Right forelimb (tissue), 1 donor: ENCODE results near the gene FBXL17.

Experiments used
- DNase-seq: peaks from one replicate; pipeline ENCODE4 v3.0.0-alpha.2; 2018

The FBXL17 gene

DNA sequence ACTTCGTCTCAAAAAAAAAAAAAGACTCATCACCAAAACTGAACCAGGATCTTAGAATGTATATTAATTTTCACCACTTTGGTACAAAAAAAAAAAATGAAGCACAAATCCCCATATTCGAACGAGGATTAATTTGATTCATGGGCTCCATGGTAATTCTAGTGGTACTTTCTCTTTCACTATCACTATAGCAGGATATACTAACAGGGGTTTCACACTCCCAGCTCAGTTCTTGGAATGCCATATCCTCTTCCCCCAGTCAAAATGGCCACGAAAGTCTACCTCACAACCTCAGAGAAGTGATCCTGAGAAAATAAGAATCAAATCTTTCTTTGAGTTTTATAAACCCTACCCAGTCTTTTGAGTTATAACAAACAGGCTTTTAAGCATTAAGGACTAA, 235.7 kb downstream of the FBXL17 start:
- DNase-seq: no peak

- no peak for DNase-seq
Measured at GRCh38 chr5:108145351-108145750, 236.5 kb downstream of the FBXL17 start.

DNA sequence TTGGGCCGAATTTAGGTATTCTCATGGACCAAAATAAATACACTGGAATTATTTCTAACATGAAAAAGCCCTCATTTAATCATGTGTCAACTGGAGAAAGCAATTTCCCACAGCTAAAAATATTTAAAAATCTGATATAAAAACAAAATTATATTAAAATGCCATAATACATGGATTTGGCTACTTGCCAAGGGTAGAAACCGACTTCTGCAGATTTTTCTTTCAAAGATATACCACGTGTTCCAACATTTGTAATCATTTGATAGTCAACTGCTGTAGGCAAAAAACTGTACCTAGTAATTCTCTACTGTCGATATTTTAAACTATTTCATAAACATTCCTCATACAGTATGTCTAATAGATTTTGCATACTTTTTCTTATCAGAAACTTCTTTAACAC, 237.6 kb downstream of the FBXL17 start:
- no peak for DNase-seq

DNA sequence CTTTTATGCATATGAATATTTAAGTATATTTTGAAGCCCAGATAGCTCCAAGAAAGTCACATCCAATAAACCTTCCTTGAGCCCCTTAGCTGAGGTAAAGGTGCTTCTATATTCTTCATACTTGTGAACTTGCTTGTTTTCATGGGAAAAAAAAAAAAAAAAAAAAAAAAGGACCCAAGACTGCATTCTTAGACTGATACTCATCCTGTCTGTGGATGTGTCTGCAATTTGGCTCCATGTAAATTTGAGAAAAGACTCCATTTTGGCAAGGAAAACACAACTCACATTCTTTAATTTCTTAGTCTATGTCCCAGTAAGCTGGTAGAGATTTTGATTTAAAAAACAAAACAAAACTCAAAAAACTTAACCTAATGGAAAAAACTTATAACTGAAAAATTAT, 238.3 kb downstream of the FBXL17 start:
- DNase-seq: no peak

- no peak for DNase-seq
Measured at GRCh38 chr5:108141676-108142075, 240.2 kb downstream of the FBXL17 start.

DNA sequence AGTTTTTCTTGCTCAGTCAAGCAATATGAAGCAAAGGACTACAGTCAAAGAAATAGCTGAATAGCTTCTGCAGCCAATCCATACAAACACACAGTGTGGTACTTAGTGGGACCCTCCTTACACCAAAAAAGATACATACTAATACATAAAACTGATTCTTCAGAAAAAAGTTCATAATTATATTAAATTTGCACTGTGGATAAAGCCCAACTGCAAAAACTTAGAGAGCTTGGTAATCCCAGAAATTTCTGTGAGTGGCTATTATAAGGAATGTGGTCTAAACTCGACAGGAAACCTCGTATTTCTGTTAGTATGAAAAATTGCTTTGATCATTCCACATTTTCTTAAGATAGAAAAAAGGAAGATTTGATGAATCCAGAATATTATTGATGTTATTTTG, 245.4 kb downstream of the FBXL17 start:
- no peak for DNase-seq

DNA sequence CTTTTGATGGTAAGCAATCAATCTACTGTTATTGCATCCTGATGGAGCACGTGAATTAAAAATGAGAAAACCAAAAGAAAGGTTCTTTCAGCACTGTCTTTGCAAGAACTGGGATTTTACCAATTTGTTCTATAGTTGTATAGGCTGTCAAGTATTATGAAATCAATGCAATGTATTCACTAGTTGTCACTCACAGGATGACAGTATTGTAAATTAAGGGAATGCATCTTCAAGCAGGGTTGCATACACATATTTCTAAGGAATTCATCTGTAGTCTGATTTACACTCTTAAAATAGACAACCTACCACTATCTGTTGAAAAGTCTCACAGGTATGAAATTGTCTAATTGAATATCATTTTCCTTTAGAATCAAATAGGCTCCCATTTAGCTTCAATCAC, 252.8 kb downstream of the FBXL17 start:
- DNase-seq: no peak

DNA sequence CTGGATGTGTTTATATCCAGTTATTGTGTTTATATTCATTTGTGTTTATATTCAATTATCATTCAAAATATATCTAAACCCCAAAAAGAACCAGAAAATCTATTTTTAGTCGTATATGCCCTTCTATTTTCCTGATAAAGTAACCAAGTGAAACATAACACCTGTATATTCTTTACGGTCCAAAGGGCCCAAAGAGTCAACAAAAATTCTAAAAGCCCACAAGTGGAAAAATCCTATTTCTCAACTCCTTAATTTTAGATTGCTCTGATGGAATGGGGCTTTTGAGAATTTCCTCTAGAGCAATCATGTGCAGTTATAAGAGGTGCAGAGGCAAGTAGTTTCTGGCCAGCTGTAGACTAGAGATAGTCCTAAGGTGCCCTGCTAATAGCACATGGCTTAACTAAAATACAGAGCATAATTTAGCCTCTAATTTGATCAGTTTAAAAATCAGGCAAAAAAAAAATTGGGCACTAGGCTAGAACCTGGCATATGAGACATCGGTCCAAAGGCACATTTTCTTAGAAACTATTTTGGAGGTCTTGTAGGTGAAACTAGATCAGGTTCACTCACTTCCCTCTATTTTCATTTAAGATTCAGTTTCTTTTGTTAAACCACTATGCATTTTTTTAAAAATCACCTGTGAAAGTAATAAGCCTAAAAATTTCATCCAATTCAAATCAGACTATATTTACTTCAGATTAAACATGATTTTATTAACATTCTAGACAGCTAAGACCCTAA, 256.0 kb downstream of the FBXL17 start:
- no peak for DNase-seq

- no peak for DNase-seq
Measured at GRCh38 chr5:108124596-108124995, 257.3 kb downstream of the FBXL17 start.

GRCh38 chr5:108122702-108123101, 259.2 kb downstream of the FBXL17 start:
- no peak for DNase-seq

- no peak for DNase-seq
Measured at GRCh38 chr5:108118813-108119514, 262.9 kb downstream of the FBXL17 start.

DNA sequence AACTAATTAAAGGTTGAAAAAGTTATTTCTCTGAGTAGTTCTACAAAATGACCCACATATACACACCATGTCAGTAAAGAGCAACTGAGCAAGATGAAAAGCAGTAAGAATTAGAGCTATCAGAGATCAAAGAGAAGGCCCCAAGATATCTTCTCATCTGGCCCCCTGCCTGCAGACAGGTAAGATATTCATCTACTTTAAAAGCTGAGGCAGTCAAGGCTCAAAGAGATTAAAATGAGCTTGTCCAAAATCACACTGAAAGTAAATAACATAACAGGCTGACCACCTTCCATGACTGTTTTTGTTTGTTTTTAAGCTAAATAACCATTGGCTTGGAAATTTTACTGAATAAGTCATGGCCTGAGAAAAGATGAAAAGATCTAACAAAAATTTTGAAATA, 266.2 kb downstream of the FBXL17 start:
- DNase-seq: no peak

DNA sequence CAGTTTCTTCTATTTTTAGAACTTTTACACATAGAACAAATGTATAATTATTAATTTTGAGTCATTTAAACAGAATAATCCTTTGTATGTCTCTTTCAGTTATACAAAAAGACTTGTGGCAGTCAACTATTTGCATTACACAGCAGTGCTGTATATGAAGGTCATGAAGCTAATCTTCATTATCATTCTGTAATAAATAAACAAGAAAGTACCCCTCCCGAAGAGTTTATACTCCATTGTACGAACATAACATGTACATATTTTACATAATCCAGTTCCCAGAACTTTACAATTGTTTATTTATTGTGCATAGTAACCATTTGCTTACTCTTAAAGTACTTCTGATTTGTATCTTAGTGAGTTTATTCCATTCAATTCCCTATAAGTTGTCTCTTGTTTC, 267.9 kb downstream of the FBXL17 start:
- DNase-seq: no peak

- no peak for DNase-seq
Measured at GRCh38 chr5:108111736-108112135, 270.2 kb downstream of the FBXL17 start.

DNA sequence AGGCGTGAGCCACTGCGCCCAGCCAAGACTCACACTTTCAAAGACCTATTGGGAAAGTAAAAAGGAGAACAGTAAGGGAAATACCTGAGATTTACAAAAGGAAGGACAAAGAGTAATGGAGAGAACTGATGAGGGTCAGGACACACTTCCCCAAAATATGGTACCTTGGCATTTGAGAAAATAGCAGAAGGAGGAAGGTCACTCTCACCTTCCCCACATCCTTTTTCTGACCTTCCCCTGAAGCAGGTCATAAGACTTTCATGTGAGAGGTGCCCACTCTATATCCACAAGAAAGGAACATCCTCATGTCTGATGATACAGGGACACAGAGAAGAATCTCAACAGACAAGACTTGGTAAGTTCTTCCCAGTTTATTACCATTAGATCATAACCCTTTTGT, 272.8 kb downstream of the FBXL17 start:
- DNase-seq: no peak

DNA sequence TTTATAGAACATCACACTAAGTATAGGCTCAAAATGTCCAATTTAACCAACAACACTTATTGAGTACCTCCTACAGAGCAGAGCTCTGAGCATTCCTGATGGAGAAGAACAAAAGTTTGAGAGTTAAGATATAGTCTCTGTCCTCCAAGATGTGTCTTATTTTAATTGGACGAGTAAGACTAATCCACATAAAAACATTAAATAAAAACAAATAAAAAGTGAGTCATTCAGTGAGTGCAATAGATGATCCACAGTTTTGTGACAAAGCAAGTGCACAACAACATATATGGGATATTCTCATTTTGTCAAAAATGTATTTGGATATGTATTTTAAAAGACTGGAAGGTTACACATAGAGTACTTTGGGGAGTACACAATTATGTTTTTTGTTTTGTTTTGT, 277.4 kb downstream of the FBXL17 start:
- DNase-seq: no peak

DNA sequence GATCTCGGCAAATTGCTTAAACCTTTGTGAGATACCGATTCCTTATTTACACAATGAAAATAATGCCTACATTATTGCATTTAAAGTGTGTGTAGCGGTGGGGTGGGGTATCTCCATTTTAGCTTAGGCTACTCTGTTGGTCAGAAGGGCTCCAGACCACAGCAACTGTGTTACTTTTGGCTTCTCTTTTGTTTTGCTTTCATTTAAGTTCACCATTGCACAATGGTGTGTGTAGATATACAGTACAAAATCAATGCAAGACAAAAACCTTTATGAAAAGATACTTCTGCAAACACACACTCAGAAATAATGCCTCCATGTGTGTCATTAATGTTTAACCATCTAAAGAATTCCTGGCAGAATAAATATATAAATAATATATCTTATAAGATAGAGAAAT, 279.4 kb downstream of the FBXL17 start:
- DNase-seq: no peak

- no peak for DNase-seq
Measured at GRCh38 chr5:108101821-108102220, 280.1 kb downstream of the FBXL17 start.

DNA sequence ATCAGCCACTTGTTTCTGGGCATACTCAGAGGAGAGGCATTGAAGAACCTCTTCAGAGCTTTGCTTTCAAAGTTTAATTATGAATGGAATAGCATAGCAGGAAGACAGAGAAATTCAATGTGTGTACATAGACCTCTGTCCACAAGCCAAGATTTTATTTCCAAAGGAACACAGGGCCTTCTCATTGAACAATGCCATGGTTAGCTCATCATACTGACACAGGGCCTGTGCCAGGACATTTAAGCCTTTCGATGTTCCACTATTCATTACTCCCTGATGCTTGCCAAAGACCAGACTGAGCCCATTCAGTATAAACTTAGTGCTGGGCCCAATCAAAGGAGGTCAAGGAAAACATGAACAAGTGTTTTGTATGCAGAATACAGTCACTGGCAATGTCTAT, 280.8 kb downstream of the FBXL17 start:
- peak; percentile 51 for DNase-seq

- DNase-seq: no peak
Measured at GRCh38 chr5:108094800-108095199, 287.1 kb downstream of the FBXL17 start.

DNA sequence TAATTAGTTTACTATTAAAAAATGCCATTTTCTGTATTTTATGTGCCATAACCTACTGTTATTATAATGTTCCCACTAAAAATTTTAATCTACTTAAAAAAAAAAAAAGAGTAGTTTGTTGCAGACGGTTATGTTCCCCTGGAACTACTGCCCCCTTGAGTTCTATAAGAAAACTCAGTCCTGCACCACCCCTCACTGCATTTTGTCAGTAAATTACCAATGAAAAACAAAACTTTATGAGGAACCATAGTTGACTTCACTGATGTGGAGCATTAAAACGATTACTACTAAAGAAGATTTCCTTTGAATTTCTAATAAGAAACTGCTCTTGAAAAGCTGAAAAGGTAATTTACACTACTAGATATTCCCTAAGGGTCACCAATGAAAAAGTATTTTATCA, 288.7 kb downstream of the FBXL17 start:
- no peak for DNase-seq

GRCh38 chr5:108090946-108091345, 291.0 kb downstream of the FBXL17 start:
- DNase-seq: no peak

- DNase-seq: no peak
Measured at GRCh38 chr5:108084105-108084504, 297.8 kb downstream of the FBXL17 start.

DNA sequence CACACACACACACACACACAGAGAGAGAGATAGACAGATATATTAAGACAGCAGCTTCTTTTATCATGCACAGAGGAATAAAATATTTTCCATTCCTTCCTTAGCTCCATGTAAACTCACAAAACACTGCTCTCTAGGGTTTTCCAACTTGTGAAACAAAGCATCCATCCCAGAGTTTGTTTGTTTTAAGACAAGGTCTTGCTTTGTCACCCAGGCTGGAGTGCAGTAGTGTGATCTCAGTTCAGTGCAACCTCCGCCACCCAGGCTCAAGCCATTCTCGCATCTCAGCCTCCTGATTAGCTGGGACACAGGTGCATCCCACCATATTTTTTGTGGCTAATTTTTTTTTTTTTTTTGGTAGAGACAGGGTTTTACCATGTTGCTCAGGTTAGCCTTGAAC, 298.7 kb downstream of the FBXL17 start:
- no peak for DNase-seq

- no peak for DNase-seq
Measured at GRCh38 chr5:108081707-108082106, 300.2 kb downstream of the FBXL17 start.
